GM23338 (cell line): Measurements from ENCODE around the gene SLC16A2. TPM values are rescaled to one million over a fixed set of nuclear protein-coding genes. Genes with fewer than 3 reads are reported as not detected.

Experiments
- ATAC-seq: fragments of 200-7000 bp; cut with Tn5 transposase; 3 replicates; pipeline ENCODE4 v1.9.1; 2020
- DNase-seq: peaks from one replicate; pipeline ENCODE4 v3.0.0-alpha.2; 2015; ENCODE audit warnings: low spot score
- H2AFZ ChIP-seq: fragments of 200-600 bp; sonication (generic); 2 replicates; pipeline ENCODE4 v1.8.0; 2016; ENCODE audit warnings: antibody characterized with exemption, mild to moderate bottlenecking, moderate library complexity
- H3F3A ChIP-seq: fragments of 200-600 bp; sonication (generic); replicated peaks from 2 replicates; pipeline ENCODE4 v1.8.0; 2017; ENCODE audit warnings: antibody characterized with exemption, mixed run types, low read depth
- H3K27ac ChIP-seq: fragments of 200-600 bp; sonication (generic); 2 replicates; pipeline ENCODE4 v1.6.1; 2016; ENCODE audit warnings: low read depth
- H3K27me3 ChIP-seq: fragments of 200-600 bp; sonication (generic); 2 replicates; pipeline ENCODE4 v1.8.0; 2016; ENCODE audit warnings: mild to moderate bottlenecking, mixed run types, moderate library complexity; ENCODE audit not compliant: insufficient read depth
- H3K36me3 ChIP-seq: fragments of 200-600 bp; sonication (generic); 2 replicates; pipeline ENCODE4 v1.8.0; 2016; ENCODE audit warnings: mild to moderate bottlenecking; ENCODE audit not compliant: insufficient read depth
- H3K4me1 ChIP-seq: fragments of 200-600 bp; sonication (generic); 2 replicates; pipeline ENCODE4 v1.8.0; 2016; ENCODE audit warnings: mild to moderate bottlenecking, moderate library complexity; ENCODE audit not compliant: insufficient read depth
- H3K4me2 ChIP-seq: fragments of 200-600 bp; sonication (generic); 2 replicates; pipeline ENCODE4 v1.7.1; 2017; ENCODE audit warnings: mixed run types
- H3K4me3 ChIP-seq: fragments of 200-600 bp; sonication (generic); 2 replicates; pipeline ENCODE4 v1.6.1; 2016; ENCODE audit warnings: mixed run types
- H3K79me2 ChIP-seq: fragments of 200-600 bp; sonication (generic); replicated peaks from 2 replicates; pipeline ENCODE4 v1.8.0; 2017; ENCODE audit warnings: mild to moderate bottlenecking; ENCODE audit not compliant: insufficient read depth
- H3K9me2 ChIP-seq: fragments of 200-600 bp; sonication (generic); 2 replicates; pipeline ENCODE4 v1.8.0; 2017; ENCODE audit not compliant: insufficient read depth
- H4K20me1 ChIP-seq: fragments of 200-600 bp; sonication (generic); replicated peaks from 2 replicates; pipeline ENCODE4 v1.8.0; 2017; ENCODE audit warnings: mild to moderate bottlenecking; ENCODE audit not compliant: insufficient read depth
- H3K27ac Mint-ChIP-seq: 2 replicates; pipeline ENCODE4 v1.8.0; 2020; ENCODE audit warnings: inconsistent platforms, mild to moderate bottlenecking, moderate library complexity, mixed read lengths
- H3K27me3 Mint-ChIP-seq: 3 replicates; pipeline ENCODE4 v1.8.0; 2022; ENCODE audit warnings: low read depth, mild to moderate bottlenecking, moderate library complexity, mixed read lengths, inconsistent platforms; ENCODE audit not compliant: insufficient read depth, poor library complexity
- H3K36me3 Mint-ChIP-seq: 3 replicates; pipeline ENCODE4 v1.8.0; 2021; ENCODE audit warnings: low read depth, mild to moderate bottlenecking, inconsistent platforms, moderate library complexity, mixed read lengths
- H3K4me1 Mint-ChIP-seq: 3 replicates; pipeline ENCODE4 v1.8.0; 2020; ENCODE audit warnings: mild to moderate bottlenecking, inconsistent platforms, mixed read lengths
- H3K4me3 Mint-ChIP-seq: 3 replicates; pipeline ENCODE4 v1.8.0; 2021; ENCODE audit warnings: moderate library complexity, mild to moderate bottlenecking, inconsistent platforms, mixed read lengths
- H3K9me3 Mint-ChIP-seq: 3 replicates; pipeline ENCODE4 v1.8.0; 2020; ENCODE audit warnings: moderate library complexity, mild to moderate bottlenecking, inconsistent platforms, mixed read lengths
- ETS1 ChIP-seq: IDR thresholded peaks from 2 replicates; pipeline ENCODE4 v1.6.1; 2016; ENCODE audit warnings: antibody characterized with exemption
- EZH2 ChIP-seq: fragments of 200-600 bp; sonication (generic); IDR thresholded peaks from one replicate; pipeline ENCODE4 v1.8.0; 2017; ENCODE audit warnings: antibody characterized with exemption, mild to moderate bottlenecking, low read depth; ENCODE audit not compliant: unreplicated experiment
- POLR2AphosphoS5 ChIP-seq: IDR thresholded peaks from 2 replicates; pipeline ENCODE4 v1.6.1; 2016; ENCODE audit warnings: antibody characterized with exemption, low read depth
- ZNF114 ChIP-seq: fragments of 250-450 bp; sonication (Bioruptor Pico); IDR thresholded peaks from 2 replicates; pipeline ENCODE4 v1.5.0; 2020; ENCODE audit warnings: mild to moderate bottlenecking, moderate library complexity
- ZNF462 ChIP-seq: fragments of 250-450 bp; sonication (Bioruptor Pico); IDR thresholded peaks from 2 replicates; pipeline ENCODE4 v1.5.0; 2020; ENCODE audit warnings: mild to moderate bottlenecking, moderate library complexity
- polyA plus RNA-seq: library from polyadenylated mRNA; unstranded; fragments of >200 nt; fragmentation: Nextera tagmentation; extraction: Ambion mirVana; gene quantifications from 2 replicates; pipeline ENCODE4 v1.2.1, GENCODE V29; 2016
- total RNA-seq: library from RNA; depleted of rRNA; stranded (reverse); fragments of >200 nt; shearing (Covaris generic); gene quantifications from 2 replicates; pipeline ENCODE4 v1.2.3, GENCODE V29; 2014

SLC16A2 gene
- total and polyA plus RNA-seq, 2 experiments from 2014 or later = 11.1 to 27.9 TPM

GRCh38 chrX:74408304-74408703 is 13.0 kb upstream of the SLC16A2 start:
- Histone ChIP-seq H3K79me2 (no peaks in the 10 kb centered on the region), H3K4me3 (no peak overlapping the region), H3K4me2 (no peak overlapping the region), H3K27me3 (no peaks in the 10 kb centered on the region), H3K27ac (no peak overlapping the region), H2AFZ (no peak overlapping the region), H3K4me1 (no peaks in the 10 kb centered on the region), H4K20me1 (no peaks in the 10 kb centered on the region), H3F3A (no peaks in the 10 kb centered on the region), H3K36me3 (no peaks in the 10 kb centered on the region), H3K9me2 (no peaks in the 10 kb centered on the region)
- no peak overlapping the region for H3K4me3 Mint-ChIP-seq
- DNase-seq (no peak), ATAC-seq (no peak)
- TF ChIP-seq ZNF114 (CRISPR knock-in tag) (no peak), POLR2AphosphoS5 (no peak), ETS1 (no peak), EZH2 (no peak), ZNF462 (no peak)
- no peaks in the 10 kb centered on the region for H3K4me1 Mint-ChIP-seq
- no peak overlapping the region for H3K27ac Mint-ChIP-seq
- H3K36me3 Mint-ChIP-seq = peaks cover 3% of the 10 kb centered on the region; the same call in 1 of the 3 replicates
- peaks cover 7% of the 10 kb centered on the region; the same call in 1 of the 3 replicates for H3K9me3 Mint-ChIP-seq
- H3K27me3 Mint-ChIP-seq = no peaks in the 10 kb centered on the region

GRCh38 chrX:74419864-74420195 is 1.5 kb upstream of the SLC16A2 start:
- Histone ChIP-seq H3K9me2 (no peaks in the 10 kb centered on the region), H3K36me3 (no peaks in the 10 kb centered on the region), H3K79me2 (no peaks in the 10 kb centered on the region), H3K4me1 (0 out of 2 replicates have a peak, but pooled peaks cover 3% of the 10 kb centered on the region), H3K4me3 (peak overlapping the region; percentile 67), H2AFZ (peak overlapping the region; percentile 56; the same call in 1 of the 2 replicates), H4K20me1 (no peaks in the 10 kb centered on the region), H3K27me3 (peaks cover 7% of the 10 kb centered on the region; the same call in 1 of the 2 replicates), H3K27ac (no peak overlapping the region), H3K4me2 (peak overlapping the region; percentile 86), H3F3A (no peaks in the 10 kb centered on the region)
- no peak overlapping the region for H3K27ac Mint-ChIP-seq
- peaks cover 10% of the 10 kb centered on the region; the same call in 2 of the 3 replicates for H3K4me1 Mint-ChIP-seq
- H3K27me3 Mint-ChIP-seq = peaks cover 16% of the 10 kb centered on the region
- H3K36me3 Mint-ChIP-seq = no peaks in the 10 kb centered on the region
- H3K4me3 Mint-ChIP-seq = peak overlapping the region; percentile 85
- H3K9me3 Mint-ChIP-seq = no peaks in the 10 kb centered on the region
- ATAC-seq = peak; percentile 1
- DNase-seq = peak; percentile 17
- TF ChIP-seq ETS1 (no peak), ZNF114 (CRISPR knock-in tag) (no peak), EZH2 (no peak)
